ENCODE measurements around the gene HYDIN. TPM values are rescaled to one million over a fixed set of nuclear protein-coding genes. Genes with fewer than 3 reads are reported as not detected.
A peak's percentile ranks its signal among the peaks of the same experiment; 100 is the strongest.

Gene HYDIN
- total and polyA plus RNA-seq, 2 donors (not counting 1 experiment from before 2014, with no cell fraction given), result 0.54 to 1.7 TPM

DNA sequence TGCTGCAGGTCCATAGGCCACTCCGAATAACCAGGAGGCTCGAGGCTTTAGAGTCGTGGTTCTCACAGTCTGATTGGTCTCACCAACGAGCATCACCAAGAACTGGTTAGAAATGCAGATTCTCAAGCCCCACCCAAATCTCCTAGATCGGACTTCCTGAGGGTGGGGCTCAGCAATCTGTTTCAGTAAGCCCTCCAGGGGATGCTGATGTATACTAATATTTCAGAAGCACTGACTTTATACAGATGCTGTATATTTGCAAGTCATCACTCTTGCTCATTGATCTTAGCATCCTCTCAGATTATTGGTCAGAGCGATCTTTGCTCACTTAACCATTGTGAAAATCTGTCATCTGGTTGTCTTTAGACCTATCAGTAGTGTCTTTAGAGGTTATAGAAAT is 425.1 kb downstream of the HYDIN start:
- peaks cover 3% of the 10 kb centered on the region for H3K79me2 ChIP-seq (ENCODE audit: control insufficient read depth, insufficient read depth, low read length)
- no peaks in the 10 kb centered on the region for H3K36me3 ChIP-seq (ENCODE audit: control insufficient read depth, insufficient read depth, low read length)
- H3K4me2 ChIP-seq (ENCODE audit: extremely low read depth, insufficient read depth, low read length), result no peak overlapping the region
- no peak overlapping the region for H2AFZ ChIP-seq (ENCODE audit: low read length)
- TF ChIP-seq EZH2 (IDR thresholded peaks at IDR 0.05; ENCODE audit: low read length, missing control alignments), result no peak
- TF ChIP-seq, protein P1, sequence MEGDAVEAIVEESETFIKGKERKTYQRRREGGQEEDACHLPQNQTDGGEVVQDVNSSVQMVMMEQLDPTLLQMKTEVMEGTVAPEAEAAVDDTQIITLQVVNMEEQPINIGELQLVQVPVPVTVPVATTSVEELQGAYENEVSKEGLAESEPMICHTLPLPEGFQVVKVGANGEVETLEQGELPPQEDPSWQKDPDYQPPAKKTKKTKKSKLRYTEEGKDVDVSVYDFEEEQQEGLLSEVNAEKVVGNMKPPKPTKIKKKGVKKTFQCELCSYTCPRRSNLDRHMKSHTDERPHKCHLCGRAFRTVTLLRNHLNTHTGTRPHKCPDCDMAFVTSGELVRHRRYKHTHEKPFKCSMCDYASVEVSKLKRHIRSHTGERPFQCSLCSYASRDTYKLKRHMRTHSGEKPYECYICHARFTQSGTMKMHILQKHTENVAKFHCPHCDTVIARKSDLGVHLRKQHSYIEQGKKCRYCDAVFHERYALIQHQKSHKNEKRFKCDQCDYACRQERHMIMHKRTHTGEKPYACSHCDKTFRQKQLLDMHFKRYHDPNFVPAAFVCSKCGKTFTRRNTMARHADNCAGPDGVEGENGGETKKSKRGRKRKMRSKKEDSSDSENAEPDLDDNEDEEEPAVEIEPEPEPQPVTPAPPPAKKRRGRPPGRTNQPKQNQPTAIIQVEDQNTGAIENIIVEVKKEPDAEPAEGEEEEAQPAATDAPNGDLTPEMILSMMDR (conservative IDR thresholded peaks at IDR 0.05 in 1 of 2, IDR thresholded peaks at IDR 0.05 in 1 of 2; ENCODE audit: low read depth in 1 of 2, low read length in 2 of 2), result no peak
- peaks cover 2% of the 10 kb centered on the region for H3K4me1 ChIP-seq (ENCODE audit: control insufficient read depth, extremely low read depth, insufficient read depth, low read length)
- H3K27me3 ChIP-seq (ENCODE audit: control insufficient read depth, insufficient read depth, low read length), result no peaks in the 10 kb centered on the region
- H3K27ac ChIP-seq (ENCODE audit: insufficient read depth, low read length), result peak overlapping the region; percentile 65
- H3K9ac ChIP-seq (ENCODE audit: insufficient read depth, low read length), result no peak overlapping the region
- H4K20me1 ChIP-seq (ENCODE audit: control insufficient read depth, extremely low read depth, insufficient read depth, low read length), result no peaks in the 10 kb centered on the region
- no peak overlapping the region for H3K4me3 ChIP-seq (replicated peaks in 1 of 4; ENCODE audit: control extremely low read depth in 1 of 4, insufficient read depth in 1 of 4, low read depth in 3 of 4, low read length in 4 of 4)
- no peaks in the 10 kb centered on the region for H3K9me3 ChIP-seq (ENCODE audit: control insufficient read depth, insufficient read depth, low read depth, low read length)
- DNase-seq (ENCODE audit: low read depth in 2 of 2), result no peak

DNA sequence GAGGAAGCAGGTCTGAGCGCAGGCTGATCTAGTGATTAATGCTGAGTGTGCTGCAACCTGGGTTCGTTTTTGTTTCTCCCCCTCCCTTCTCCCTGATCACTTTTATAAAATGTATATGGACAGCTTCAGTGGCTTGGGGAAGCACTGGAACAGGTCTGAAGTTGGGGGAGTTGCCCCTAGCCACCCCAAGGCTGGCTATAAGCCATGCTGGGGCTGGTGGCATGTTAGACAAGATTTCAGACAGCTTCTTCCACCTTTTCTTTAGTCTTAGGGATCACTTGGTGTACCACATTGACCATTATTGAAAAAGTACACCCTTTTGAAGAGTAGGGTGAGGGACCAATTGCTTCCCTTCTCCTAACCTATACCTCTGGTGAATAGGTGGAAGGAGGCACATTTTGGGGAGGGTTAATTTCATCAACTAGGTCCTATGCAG is 425.8 kb downstream of the HYDIN start:
- Histone ChIP-seq H2AFZ (ENCODE audit: low read length) (peak overlapping the region; percentile 48), H3K27ac (ENCODE audit: insufficient read depth, low read length) (peak overlapping the region; percentile 65)

DNA sequence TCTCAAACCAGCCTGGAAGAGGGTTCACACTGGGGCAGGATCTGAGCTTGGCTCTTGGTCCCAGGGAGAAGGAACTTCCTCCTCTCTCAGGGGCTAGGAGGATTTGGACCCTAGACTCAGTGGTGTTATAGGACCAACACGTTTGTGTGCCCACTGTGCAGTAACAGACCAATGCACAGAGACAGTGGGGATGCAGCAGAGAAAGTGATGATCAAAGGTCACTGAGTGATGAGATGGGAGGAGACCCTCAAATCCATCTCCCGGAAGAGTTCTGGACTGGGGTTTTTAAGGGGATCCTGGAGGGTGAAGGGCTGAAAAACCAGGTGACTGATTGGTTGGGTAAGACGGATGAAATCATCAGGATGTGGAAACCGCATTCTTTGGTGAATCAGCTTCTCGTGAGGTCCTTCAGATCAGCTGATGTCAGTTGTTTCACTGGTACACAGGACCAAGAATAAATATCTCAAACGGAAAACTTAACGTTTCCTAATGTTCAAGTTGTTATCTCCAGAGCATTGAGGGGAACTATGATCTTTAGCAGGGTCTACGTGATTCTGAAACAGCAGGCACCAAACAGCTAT is 426.3 kb downstream of the HYDIN start:
- TF ChIP-seq, protein P1 (conservative IDR thresholded peaks at IDR 0.05 in 1 of 2, IDR thresholded peaks at IDR 0.05 in 1 of 2; ENCODE audit: low read depth in 1 of 2, low read length in 2 of 2), result no peak
- no peak for TF ChIP-seq EZH2 (IDR thresholded peaks at IDR 0.05; ENCODE audit: low read length, missing control alignments)
- Histone ChIP-seq H3K79me2 (ENCODE audit: control insufficient read depth, insufficient read depth, low read length) (peaks cover 15% of the 10 kb centered on the region), H2AFZ (ENCODE audit: low read length) (peak overlapping the region; percentile 48), H3K9me3 (ENCODE audit: control insufficient read depth, insufficient read depth, low read depth, low read length) (no peaks in the 10 kb centered on the region), H3K27me3 (ENCODE audit: control insufficient read depth, insufficient read depth, low read length) (no peaks in the 10 kb centered on the region), H3K4me1 (ENCODE audit: control insufficient read depth, extremely low read depth, insufficient read depth, low read length) (peaks cover 6% of the 10 kb centered on the region), H4K20me1 (ENCODE audit: control insufficient read depth, extremely low read depth, insufficient read depth, low read length) (no peaks in the 10 kb centered on the region), H3K4me2 (ENCODE audit: extremely low read depth, insufficient read depth, low read length) (no peak overlapping the region), H3K27ac (ENCODE audit: insufficient read depth, low read length) (peak overlapping the region; percentile 65), H3K36me3 (ENCODE audit: control insufficient read depth, insufficient read depth, low read length) (no peaks in the 10 kb centered on the region), H3K4me3 (replicated peaks in 1 of 4; ENCODE audit: control extremely low read depth in 1 of 4, insufficient read depth in 1 of 4, low read depth in 3 of 4, low read length in 4 of 4) (no peak overlapping the region), H3K9ac (ENCODE audit: insufficient read depth, low read length) (no peak overlapping the region)
- DNase-seq (ENCODE audit: low read depth in 2 of 2), result peak; percentile 85 to 92

More for the DNA sequence above, 425.8 kb downstream of the HYDIN start:
- no peak overlapping the region for H3K4me2 ChIP-seq (ENCODE audit: extremely low read depth, insufficient read depth, low read length)
- peaks cover 10% of the 10 kb centered on the region for H3K79me2 ChIP-seq (ENCODE audit: control insufficient read depth, insufficient read depth, low read length)
- TF ChIP-seq, protein P1 (conservative IDR thresholded peaks at IDR 0.05 in 1 of 2, IDR thresholded peaks at IDR 0.05 in 1 of 2; ENCODE audit: low read depth in 1 of 2, low read length in 2 of 2), result no peak
- TF ChIP-seq EZH2 (IDR thresholded peaks at IDR 0.05; ENCODE audit: low read length, missing control alignments), result no peak
- H3K9me3 ChIP-seq (ENCODE audit: control insufficient read depth, insufficient read depth, low read depth, low read length), result no peaks in the 10 kb centered on the region
- H4K20me1 ChIP-seq (ENCODE audit: control insufficient read depth, extremely low read depth, insufficient read depth, low read length), result no peaks in the 10 kb centered on the region
- H3K36me3 ChIP-seq (ENCODE audit: control insufficient read depth, insufficient read depth, low read length), result no peaks in the 10 kb centered on the region
- no peak for DNase-seq (ENCODE audit: low read depth in 2 of 2)
- H3K27me3 ChIP-seq (ENCODE audit: control insufficient read depth, insufficient read depth, low read length), result no peaks in the 10 kb centered on the region
- H3K4me1 ChIP-seq (ENCODE audit: control insufficient read depth, extremely low read depth, insufficient read depth, low read length), result peaks cover 6% of the 10 kb centered on the region
- no peak overlapping the region for H3K9ac ChIP-seq (ENCODE audit: insufficient read depth, low read length)
- no peak overlapping the region for H3K4me3 ChIP-seq (replicated peaks in 1 of 4; ENCODE audit: control extremely low read depth in 1 of 4, insufficient read depth in 1 of 4, low read depth in 3 of 4, low read length in 4 of 4)

Data from fibroblast of lung (primary cell).